Measurements from ENCODE around the gene MPRIP. TPM values are rescaled to one million over a fixed set of nuclear protein-coding genes. Genes with fewer than 3 reads are reported as not detected.

The MPRIP gene
- total and polyA plus RNA-seq, 2 donors (not counting 3 experiments of a cell fraction or from before 2014, with no cell fraction given): 94.6 to 246 TPM

DNA sequence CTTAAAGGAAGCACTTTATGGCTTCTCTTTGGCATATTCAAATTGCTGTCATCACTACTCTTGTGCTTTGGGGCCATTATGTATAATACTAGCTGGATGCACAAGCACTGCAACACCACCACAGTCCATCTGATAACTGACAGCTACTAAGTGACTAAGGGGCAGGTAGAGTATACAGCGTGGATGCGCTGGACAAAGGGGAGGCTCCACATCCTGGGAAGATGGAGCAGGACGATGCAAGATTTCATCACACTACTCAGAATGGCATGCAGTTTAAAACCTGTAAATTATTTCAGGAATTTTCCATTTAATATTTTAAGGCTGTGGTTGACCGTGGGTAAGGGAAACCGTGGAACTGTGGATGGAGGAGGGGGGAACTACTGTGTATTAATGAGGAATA is 25.0 kb downstream of the MPRIP start:
- Histone ChIP-seq H3K9me3 (replicated peaks; ENCODE audit: control insufficient read depth, insufficient read depth, low read length) (no peaks in the 10 kb centered on the region), H3K9me1 (replicated peaks; ENCODE audit: control insufficient read depth, extremely low read depth, insufficient read depth, low read length) (no peaks in the 10 kb centered on the region), H3K4me3 (replicated peaks in 1 of 3; ENCODE audit: insufficient read depth in 1 of 3, low read depth in 1 of 3, low read length in 3 of 3) (no peak overlapping the region), H4K20me1 (replicated peaks; ENCODE audit: control insufficient read depth, extremely low read depth, insufficient read depth, low read length) (peaks cover 13% of the 10 kb centered on the region), H3K27me3 (ENCODE audit: control insufficient read depth in 2 of 2, insufficient read depth in 2 of 2, low read length in 2 of 2) (no peaks in the 10 kb centered on the region), H2AFZ (ENCODE audit: low read depth, low read length) (no peak overlapping the region), H3K9ac (replicated peaks; ENCODE audit: extremely low read depth, insufficient read depth, low read length) (no peak overlapping the region), H3K27ac (ENCODE audit: insufficient read depth, low read depth, low read length) (no peak overlapping the region), H3K4me2 (ENCODE audit: insufficient read depth, low read length) (no peak overlapping the region), H3K79me2 (ENCODE audit: control insufficient read depth, insufficient read depth, low read length) (peaks cover 99% of the 10 kb centered on the region), H3K4me1 (ENCODE audit: control insufficient read depth, extremely low read depth, insufficient read depth, low read length) (peaks cover 8% of the 10 kb centered on the region), H3K36me3 (ENCODE audit: control insufficient read depth in 2 of 2, extremely low read depth in 1 of 2, insufficient read depth in 2 of 2, low read length in 2 of 2) (peaks cover 0 to 4% of the 10 kb centered on the region in 2 experiments)
- POLR2A ChIA-PET: no interaction called here
- TF ChIP-seq MYC (IDR thresholded peaks at IDR 0.05; ENCODE audit: low read depth, low read length) (no peak), GATA2 (IDR thresholded peaks at IDR 0.05; ENCODE audit: insufficient read depth, insufficient read length, low read depth, low read length) (no peak), JUN (IDR thresholded peaks at IDR 0.05; ENCODE audit: borderline replicate concordance, insufficient read depth, insufficient read length, low read depth) (no peak), EZH2 (IDR thresholded peaks at IDR 0.05; ENCODE audit: borderline replicate concordance, low read depth, low read length, severe bottlenecking) (no peak), POLR2A (IDR thresholded peaks at IDR 0.05; ENCODE audit: low read depth, low read length) (no peak), POLR2AphosphoS5 (IDR thresholded peaks at IDR 0.05; ENCODE audit: insufficient read depth, low read depth, low read length) (no peak), FOS (IDR thresholded peaks at IDR 0.05; ENCODE audit: borderline replicate concordance, insufficient read depth, low read length) (no peak)
- TF ChIP-seq, protein P1, sequence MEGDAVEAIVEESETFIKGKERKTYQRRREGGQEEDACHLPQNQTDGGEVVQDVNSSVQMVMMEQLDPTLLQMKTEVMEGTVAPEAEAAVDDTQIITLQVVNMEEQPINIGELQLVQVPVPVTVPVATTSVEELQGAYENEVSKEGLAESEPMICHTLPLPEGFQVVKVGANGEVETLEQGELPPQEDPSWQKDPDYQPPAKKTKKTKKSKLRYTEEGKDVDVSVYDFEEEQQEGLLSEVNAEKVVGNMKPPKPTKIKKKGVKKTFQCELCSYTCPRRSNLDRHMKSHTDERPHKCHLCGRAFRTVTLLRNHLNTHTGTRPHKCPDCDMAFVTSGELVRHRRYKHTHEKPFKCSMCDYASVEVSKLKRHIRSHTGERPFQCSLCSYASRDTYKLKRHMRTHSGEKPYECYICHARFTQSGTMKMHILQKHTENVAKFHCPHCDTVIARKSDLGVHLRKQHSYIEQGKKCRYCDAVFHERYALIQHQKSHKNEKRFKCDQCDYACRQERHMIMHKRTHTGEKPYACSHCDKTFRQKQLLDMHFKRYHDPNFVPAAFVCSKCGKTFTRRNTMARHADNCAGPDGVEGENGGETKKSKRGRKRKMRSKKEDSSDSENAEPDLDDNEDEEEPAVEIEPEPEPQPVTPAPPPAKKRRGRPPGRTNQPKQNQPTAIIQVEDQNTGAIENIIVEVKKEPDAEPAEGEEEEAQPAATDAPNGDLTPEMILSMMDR (IDR thresholded peaks at IDR 0.05; ENCODE audit: extremely low read depth in 1 of 2, insufficient read depth in 1 of 2, low read depth in 1 of 2, low read length in 2 of 2): no peak
- TF ChIP-seq, protein P2, sequence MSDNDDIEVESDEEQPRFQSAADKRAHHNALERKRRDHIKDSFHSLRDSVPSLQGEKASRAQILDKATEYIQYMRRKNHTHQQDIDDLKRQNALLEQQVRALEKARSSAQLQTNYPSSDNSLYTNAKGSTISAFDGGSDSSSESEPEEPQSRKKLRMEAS (IDR thresholded peaks at IDR 0.05; ENCODE audit: insufficient read depth, insufficient read length): no peak
- no peak for FAIRE-seq
- intact Hi-C loops (cut with micrococcal nuclease) (loop anchor here (10.0 kb wide), 1 partner anchor 62 kb away; no protein-coding TSS in a partner anchor), dilution Hi-C loops (cut with MboI; ENCODE audit: extremely low pct_ligation_motif_present, low sequenced_read_pairs) (no loop called here)
- DNase-seq (ENCODE audit: low read depth, low spot score): no peak
- CTCF ChIA-PET: no interaction called here
- no TSS peak for BruUV-seq (replicated peaks)

All from endothelial cell of umbilical vein (primary cell).